GM12892 (cell line): ENCODE results near the gene PNPLA2.

Source experiments
- POLR2A ChIP-seq: IDR thresholded peaks from 2 replicates; pipeline ENCODE4 v1.6.1; 2011; ENCODE audit warnings: low read depth, low read length, control low read depth
- TAF1 ChIP-seq: IDR thresholded peaks from 2 replicates; pipeline ENCODE4 v1.6.1; 2011; ENCODE audit warnings: low read depth, mild to moderate bottlenecking, control low read depth, low read length, borderline replicate concordance

- TF ChIP-seq POLR2A (no peak), TAF1 (no peak)
Measured at GRCh38 chr11:827897-828192, 9.1 kb downstream of the PNPLA2 start, which contains the start of gene CRACR2B.
